HPDE6-E6E7 (cell line): ENCODE results near the gene CCDC106.

Experiments used
- DNase-seq: peaks from one replicate; pipeline ENCODE4 v3.0.0; 2011; ENCODE audit warnings: missing footprints; ENCODE audit errors: extremely low spot score

CCDC106 gene

DNA sequence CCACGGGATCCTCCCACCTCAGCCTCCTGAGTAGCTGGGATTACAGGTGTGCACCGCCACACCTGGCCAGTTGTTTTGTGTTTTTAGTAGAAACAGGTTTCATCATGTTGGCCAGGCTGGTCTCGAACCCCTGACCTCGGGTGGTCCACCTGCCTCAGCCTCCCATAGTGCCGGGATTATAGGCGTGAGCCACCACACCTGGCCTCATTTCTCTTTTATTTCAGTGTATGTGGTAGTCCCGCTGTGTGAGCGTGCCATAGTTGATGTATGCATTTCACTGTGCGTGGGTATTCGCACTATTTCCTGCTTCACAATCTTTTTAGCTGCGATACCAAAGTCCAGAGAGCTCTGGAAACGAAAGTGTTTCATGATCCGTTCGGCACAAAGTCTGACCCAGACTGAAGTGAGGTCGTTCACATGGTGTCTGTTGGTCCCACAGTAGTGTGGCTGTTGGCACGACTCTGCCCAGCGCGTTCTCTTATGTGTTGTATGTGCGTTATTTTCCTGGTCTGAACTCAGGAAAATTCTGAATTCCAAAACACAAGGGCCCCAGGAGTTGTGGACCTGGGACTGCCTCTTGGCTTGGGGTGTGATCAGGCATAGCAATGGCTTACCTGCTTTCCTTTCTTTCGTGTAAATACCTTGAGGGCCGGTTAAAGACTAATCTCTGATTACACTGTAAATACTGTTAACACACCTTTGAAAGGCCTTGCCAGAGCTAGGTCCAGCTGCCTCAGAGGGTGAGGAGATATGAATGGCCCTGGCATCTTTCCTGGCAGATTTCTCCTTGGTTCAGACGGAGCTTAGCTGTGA lies 35.6 kb downstream of the CCDC106 start:
- DNase-seq: no peak

DNA sequence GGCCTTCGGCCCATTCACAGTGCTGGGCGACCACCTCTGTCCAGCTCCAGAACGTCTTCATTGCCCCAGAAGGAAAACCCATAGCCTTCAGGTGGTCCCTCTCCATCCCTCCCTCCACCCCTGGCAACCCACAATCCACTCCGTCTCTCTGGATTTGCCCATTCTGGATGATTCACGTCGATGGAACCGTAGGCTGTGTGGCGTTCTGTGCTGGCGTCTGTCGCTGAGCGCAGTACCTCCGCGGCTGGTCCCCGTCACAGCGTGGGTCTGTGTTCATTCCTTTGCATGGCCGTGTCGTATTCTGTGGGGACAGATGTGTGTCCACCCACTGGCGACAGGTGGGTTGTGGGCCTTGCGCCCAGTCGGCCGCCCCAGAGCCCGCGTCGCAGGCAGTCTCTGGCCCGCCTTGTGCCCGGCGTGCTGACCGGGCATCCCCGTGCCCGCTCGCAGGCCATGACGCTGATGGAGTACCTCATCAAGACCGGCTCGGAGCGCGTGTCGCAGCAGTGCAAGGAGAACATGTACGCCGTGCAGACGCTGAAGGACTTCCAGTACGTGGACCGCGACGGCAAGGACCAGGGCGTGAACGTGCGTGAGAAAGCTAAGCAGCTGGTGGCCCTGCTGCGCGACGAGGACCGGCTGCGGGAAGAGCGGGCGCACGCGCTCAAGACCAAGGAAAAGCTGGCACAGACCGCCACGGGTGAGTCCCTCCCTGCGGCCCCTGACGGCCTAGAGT lies 37.1 kb downstream of the CCDC106 start:
- no peak for DNase-seq

DNA sequence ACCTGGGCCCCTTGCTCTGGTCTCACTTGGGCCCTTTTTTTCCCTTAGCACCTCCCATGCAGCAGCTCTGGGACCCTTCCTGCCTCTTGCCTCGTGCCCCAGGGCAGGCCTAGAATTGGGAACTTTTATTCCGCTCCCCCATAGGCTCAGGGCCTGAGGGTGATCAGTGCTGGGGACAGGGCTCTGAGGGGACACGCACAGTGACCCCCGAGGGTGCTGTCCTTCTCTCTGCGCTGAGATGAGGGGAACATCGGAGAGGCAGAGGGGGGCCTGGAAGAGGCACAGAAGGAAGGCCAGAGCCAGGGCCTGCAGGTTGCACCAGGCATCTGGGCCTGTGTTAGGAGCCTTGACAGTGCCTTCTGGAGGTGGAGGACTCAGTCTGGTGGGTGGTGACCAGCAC lies 37.8 kb downstream of the CCDC106 start:
- DNase-seq: no peak

DNA sequence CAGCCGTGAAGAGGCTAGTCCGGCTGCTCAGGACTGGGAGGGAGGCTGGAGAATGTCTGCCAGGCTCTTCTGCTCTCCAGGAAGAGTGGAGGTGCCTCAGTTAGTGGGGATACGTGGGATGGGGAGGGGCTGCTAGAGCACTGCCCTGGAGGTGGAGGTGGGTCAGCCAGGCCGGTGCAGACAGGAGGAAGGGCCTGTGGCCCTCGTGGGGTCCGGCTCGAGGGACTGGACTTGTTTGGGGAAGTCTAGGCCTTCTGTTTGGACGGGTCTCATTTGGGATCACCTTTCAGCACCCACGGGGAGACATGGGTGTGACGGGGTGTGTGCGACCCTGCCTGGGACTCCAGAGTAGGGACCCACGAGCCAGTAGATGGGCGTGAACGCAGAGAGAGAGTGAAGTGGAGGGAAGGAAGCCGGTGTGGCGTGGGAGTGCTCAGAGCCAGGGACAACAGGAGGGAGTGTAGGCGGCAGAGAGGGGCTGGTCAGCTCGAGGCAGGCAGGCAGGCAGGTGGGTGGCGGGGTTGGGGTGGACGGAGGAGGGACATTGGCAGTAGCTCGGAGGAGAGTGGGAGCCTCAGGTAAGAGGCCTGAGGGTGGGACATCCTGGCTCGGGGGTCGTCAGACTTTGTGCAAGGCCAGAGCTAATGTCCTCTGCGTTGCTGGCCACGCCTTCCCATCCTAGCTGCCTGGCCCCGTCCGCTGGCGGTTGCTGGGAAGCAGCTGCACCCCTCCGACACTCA lies 38.5 kb downstream of the CCDC106 start:
- no peak for DNase-seq

DNA sequence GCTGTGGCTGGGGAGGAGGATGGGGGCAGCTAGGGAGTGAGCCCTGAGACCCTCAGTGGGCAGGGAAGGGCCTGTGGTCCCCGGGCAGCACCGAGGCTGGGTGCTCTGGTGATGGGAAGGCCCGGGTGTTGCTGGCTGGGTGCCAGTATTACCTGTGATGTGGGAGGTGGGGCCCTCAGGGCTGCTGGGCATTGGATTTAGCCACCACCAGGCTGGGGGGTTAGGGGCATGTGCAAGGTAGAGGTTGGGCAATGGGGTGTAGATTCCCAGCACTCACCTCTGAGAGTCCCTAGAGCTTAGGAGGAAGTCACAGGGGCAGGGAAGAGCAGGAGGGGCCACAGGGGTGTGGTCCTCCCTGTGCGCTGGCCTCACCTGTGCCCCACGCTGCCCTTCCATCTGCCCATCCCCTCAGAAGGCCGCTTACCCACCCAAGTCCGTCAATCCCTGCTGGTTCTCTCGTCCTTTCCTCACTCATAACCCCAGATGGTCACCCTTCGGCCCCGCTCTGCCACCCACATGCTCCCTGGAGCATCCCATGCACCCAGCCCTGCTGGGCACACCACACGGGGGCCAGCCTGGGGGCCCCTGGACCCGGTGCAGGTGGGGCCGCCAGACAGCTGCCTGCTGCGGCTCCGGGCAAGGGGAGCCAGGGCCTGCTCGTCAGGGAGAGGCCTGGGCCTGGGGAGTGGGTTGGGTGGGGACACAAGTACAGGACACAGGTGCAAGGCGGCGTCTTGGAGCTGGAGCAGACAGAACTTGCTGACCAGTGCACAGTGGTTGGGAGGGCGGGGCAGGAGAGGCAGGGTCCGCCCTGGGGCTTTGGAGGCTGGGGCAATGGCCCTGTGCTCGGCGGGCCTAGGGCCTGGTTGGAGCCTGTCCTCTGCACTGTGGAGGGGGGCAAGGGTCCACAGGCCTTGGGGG lies 39.5 kb downstream of the CCDC106 start:
- DNase-seq: no peak

DNA sequence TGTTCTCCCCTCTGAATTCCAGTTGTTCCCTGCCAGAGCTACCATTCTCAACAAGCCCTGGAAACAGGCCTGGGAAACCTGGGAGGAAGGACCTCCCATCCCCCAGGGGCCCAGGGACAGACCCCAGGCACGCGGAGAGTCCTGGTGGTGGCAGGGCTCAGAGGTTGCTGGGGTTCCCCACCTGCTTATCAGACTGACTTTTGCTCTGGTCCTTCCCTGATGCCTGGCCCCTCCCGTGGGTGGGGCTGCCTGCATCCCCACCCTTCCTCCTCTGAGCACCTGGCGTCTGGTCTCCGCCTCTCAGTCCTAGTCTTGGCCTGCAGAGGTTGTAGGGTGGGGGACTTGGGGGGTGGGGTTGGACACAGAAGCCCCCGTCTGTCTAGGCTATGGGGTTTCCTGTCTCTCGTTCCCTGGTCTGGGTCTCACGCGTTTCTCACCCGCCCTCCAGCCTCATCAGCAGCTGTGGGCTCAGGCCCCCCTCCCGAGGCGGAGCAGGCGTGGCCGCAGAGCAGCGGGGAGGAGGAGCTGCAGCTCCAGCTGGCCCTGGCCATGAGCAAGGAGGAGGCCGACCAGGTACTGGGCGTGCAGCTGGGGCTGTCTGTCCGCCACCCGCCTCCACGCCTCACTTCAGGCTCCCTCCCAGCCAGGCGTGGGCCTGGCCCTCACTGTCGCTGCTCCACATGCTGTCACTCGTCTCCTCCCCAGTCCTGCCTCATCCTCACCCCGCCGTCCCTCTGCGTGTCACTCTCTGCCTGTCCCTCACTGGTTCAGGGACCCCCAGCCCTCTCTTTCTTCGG lies 40.6 kb downstream of the CCDC106 start:
- DNase-seq: no peak

DNA sequence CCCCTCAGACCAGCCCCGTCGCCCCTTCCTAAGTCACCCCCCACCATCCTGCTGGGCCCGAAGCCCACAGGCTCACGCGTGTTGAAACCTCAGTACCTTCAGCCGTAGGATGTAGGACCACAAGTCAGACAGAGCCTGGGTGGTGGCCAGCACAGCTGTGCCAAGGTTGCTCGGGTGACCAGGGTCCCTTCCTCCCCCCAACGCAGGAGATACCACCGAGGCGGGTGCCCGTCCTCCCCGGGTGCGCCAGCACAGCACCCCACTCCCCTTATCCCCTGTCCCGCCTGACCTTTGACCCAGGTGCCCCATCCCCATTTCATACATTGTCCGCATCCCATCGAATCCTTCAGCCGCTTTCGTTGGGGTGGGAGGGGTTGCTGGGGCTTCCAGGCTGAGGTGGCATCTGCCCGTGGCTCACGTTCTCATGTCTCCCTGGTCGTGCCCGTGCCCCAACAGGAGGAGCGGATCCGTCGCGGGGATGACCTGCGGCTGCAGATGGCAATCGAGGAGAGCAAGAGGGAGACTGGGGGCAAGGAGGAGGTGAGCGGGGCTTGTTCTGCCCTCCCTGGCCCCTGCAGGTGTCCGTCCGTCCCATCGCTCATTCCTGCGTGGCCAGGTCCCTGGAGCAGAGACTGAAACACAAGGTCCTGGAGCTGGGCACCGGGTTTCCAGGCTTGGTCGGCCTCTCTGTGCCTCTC lies 41.5 kb downstream of the CCDC106 start:
- DNase-seq: no peak

DNA sequence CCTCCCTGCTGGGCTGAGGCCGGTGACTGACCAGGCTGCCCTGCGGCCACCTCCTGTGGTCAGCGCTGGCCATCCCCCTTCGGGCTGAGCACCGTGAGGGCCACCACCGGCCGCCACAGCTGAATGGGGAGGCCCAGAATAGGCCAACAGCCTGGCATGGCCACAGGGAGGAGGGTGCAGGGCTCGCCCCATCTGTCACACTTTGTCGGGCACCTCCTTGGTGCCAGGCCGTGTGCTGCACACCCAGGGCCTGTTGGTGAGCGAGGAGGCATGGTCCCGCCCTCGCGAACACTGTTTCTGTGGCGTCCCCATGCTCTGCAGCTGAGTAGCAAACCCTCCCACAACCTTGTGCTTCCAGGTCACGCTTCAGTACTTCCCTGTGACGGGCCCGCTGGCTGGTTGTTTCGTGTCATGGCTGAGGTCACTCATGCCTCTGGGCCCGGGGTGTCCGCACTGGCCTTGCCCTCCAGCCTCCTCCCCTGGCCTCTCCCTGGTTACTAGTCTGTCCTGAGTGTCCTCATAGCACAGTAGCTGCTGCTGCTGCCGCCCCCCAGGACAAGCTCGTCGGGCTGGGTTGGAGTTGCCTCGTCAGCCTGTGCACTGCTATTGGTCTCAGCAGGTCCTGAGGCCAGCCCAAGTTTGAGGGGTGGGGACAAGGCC lies 42.2 kb downstream of the CCDC106 start:
- no peak for DNase-seq

DNA sequence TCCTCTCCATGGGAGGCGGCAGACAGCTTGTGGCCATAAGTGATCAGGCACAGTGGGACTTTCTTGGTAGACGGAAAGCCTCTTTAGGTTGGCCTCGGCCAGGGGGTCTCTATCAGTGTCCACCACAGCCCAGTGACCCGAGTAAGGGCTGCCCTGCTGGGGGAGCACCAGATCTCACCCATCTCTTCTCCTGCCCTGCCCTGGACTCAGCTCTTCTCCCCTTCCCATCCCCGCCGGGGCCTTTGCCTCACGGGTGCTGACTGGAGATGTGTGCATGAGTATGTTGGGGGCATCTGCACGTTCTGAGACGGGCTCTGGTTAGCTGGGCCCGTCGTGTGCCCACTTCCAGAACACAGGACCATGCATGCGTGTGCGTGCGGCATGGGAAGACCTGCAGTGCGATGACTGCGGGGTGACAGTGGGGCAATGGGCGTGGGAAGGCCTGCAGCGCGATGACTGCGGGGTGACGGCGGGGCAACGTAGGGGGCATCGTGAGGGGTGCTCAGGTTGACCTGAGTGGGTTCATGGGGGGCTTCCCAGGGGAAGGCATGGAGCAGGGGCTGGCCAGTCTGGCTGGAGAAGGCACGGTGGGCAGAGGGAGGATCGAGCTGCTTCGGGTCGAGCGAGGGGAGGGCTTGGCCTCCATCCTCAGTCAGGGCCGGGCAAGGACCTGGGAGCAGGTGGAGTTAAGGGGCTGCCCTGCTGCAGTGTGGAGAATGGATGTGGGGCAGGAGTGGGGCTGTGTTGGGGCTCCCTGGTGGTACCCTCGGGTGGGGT lies 42.9 kb downstream of the CCDC106 start:
- DNase-seq: no peak

DNA sequence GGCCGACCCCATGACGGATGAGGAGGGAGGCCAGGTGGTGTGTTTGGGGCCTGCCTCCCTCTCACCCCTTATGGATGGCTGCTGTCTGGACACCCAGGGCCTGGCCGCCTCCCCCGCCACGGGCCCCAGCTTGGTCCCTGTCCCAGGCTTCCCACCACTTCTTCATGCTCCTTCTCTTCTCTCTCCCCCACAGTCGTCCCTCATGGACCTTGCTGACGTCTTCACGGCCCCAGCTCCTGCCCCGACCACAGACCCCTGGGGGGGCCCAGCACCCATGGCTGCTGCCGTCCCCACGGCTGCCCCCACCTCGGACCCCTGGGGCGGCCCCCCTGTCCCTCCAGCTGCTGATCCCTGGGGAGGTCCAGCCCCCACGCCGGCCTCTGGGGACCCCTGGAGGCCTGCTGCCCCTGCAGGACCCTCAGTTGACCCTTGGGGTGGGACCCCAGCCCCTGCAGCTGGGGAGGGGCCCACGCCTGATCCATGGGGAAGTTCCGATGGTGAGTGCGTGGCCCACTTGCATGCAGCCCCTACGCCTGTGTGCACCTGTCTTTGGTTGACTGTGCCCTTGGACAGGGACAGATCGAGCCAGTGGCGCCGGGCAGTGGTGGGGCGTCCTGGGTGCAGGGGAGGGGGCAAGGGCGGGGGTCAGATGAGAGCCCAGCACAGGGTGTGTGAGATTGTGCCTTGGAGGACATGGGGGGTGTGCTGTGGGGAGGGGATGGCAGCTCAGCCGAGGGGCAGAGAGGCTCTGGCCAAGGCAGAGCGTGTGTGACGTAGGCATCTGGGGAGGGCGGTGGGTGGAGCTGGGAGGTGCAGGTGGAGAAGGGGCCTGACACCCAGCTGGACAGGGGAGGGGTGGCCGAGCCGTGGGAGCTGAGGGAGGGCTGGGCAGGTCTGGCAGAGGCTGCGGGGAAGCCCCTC lies 43.8 kb downstream of the CCDC106 start:
- no peak for DNase-seq

DNA sequence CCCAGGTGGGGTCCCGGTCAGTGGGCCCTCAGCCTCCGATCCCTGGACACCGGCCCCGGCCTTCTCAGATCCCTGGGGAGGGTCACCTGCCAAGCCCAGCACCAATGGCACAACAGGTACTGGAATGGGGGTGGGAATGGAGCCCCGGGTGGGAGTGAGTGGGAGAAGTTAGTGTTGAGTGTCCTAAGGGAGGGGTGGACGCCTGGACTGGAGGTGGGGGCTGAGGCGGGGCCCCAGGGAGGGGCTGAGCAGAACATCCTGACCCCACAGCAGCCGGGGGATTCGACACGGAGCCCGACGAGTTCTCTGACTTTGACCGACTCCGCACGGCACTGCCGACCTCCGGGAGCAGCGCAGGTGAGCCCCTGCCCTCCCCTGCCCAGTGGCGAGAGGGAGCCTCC lies 44.7 kb downstream of the CCDC106 start:
- DNase-seq: no peak

DNA sequence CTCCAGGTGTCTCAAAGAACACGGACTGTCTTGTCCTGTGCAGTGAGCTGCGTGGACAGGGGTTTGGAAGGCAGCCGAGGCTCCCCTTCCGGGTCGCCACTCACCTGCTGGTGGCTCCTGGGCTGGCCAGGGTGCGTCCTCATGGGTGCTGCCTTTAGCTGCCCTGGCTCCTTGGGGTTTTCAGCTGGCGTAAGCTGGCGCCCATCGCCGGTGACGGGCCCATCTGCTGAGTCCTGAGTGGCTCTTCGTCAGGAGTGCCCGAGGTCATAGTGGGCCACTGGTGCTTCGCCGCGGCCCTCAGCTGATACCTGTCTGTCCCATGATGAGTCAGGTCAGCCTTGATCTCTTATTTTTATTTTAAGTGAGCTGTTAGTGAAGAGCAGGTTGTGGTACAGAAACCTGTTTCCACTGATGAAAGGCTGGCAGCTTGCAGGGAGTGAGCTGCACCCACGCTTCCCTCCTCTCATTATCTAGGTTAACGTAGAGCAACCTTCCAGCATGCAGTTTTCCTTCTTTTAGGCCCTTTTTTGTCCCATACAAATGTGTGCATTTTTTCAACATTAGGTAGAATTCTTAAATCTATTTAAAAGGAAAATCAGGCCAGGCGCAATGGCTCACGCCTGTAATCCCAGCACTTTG lies 45.4 kb downstream of the CCDC106 start:
- DNase-seq: no peak

DNA sequence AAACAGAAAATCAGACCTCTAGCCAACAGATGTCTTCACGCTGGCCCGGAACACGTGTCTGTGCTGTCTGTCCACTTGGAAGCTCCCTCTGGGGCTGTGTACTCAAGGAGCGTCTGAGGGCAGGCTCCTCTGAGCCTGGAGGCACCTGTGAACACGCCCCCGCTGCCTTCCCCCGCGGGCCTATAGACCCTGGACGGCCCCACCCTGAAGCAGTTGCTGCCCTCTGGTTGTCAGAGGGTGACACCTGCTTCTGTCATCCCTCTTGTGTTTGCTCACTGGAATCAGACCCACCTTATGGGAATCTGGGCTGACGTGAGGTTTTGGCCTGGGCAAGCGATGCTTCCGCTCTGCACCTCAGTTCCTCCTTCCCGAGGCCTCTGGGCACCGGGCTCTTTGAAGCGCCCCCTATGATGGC lies 46.2 kb downstream of the CCDC106 start:
- no peak for DNase-seq

DNA sequence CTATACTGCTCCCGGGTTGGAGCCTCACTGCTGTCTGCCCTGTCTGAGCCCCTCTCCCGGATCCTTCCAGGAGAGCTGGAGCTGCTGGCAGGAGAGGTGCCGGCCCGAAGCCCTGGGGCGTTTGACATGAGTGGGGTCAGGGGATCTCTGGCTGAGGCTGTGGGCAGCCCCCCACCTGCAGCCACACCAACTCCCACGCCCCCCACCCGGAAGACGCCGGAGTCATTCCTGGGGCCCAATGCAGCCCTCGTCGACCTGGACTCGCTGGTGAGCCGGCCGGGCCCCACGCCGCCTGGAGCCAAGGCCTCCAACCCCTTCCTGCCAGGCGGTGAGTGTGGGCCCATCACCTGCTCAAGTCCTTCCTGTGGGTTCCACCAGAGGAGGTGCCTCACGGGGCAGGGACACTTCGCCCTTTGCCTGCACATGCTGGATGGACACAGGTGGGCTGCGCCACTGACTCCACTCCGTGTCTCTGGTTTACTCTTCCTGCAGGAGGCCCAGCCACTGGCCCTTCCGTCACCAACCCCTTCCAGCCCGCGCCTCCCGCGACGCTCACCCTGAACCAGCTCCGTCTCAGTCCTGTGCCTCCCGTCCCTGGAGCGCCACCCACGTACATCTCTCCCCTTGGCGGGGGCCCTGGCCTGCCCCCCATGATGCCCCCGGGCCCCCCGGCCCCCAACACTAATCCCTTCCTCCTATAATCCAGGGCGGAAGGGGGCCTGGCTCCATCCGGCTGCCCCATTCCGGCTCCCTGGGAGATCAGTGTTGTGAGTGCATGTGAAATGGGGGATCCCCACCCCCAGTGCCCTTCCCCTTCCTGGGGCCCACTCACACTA lies 46.9 kb downstream of the CCDC106 start:
- DNase-seq: no peak

DNA sequence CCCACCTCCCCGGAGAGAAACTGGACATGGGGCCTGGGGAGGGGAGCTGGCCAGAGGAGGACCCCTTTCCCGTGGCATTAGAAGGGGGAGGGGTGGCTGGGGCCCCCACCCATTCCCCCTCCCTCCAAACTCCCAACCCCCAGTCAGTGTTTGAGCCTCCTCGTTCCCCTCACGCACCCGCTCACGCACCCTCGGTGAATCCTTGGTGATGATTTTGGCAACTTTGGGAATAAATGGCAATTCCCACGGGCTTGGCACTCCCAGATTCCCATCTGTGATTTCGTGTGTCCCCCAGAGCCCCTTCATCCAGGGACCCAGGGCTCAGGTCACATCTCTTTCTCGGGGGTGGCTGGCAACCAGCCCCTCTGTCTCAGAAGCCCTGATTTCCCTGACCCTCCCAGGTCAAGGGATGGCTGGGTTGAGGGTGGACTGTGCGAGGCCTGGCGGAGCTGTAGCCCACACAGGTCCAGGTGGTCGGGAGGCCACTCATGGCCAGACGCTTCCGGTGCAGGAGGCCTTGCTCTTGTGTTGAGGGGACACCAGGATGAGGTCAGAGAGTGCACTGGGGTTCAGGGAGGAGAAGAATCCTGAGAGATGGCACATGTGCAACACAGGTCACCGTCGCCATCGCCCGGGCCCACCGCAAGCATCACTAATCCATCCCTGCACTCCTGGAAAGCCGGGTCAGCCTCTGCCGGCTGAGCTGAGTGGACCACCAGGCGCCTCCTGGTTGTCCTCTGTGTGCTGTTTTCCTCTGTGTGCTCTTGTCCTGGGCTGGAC lies 47.7 kb downstream of the CCDC106 start:
- DNase-seq: no peak
